H9 (cell line): ENCODE data around the gene SDHB. TPM values are rescaled to one million over a fixed set of nuclear protein-coding genes. Genes with fewer than 3 reads are reported as not detected.
A peak's percentile ranks its signal among the peaks of the same experiment; 100 is the strongest.

Source experiments
- DNase-seq: peaks from one replicate; pipeline ENCODE4 v3.0.0-alpha.2; 2017
- H2AFZ ChIP-seq: one replicate; pipeline ENCODE4 v1.6.1; 2013; ENCODE audit warnings: mild to moderate bottlenecking, low read length, control low read depth, moderate library complexity
- H2AK5ac ChIP-seq: 2 replicates; pipeline ENCODE4 v1.6.1; 2013; ENCODE audit warnings: low read length, control low read depth, mixed read lengths; ENCODE audit not compliant: insufficient read length
- H2BK120ac ChIP-seq: one replicate; pipeline ENCODE4 v1.6.1; 2013; ENCODE audit warnings: low read depth, mild to moderate bottlenecking, low read length, control low read depth, inconsistent platforms; ENCODE audit not compliant: poor library complexity, severe bottlenecking
- H2BK12ac ChIP-seq: 2 replicates; pipeline ENCODE4 v1.6.1; 2013; ENCODE audit warnings: low read length, control low read depth, mixed read lengths, low read depth; ENCODE audit not compliant: insufficient read length
- H2BK15ac ChIP-seq: 2 replicates; pipeline ENCODE4 v1.6.1; 2013; ENCODE audit warnings: low read depth, low read length, control low read depth
- H2BK20ac ChIP-seq: one replicate; pipeline ENCODE4 v1.6.1; 2013; ENCODE audit warnings: low read depth, mild to moderate bottlenecking, low read length, control low read depth, inconsistent platforms; ENCODE audit not compliant: poor library complexity, severe bottlenecking
- H2BK5ac ChIP-seq: 2 replicates; pipeline ENCODE4 v1.6.1; 2013; ENCODE audit warnings: low read length, control low read depth, mixed read lengths; ENCODE audit not compliant: insufficient read length
- H3K14ac ChIP-seq: 2 replicates; pipeline ENCODE4 v1.6.1; 2013; ENCODE audit warnings: low read length, control low read depth; ENCODE audit not compliant: insufficient read depth
- H3K18ac ChIP-seq: 2 replicates; pipeline ENCODE4 v1.6.1; 2013; ENCODE audit warnings: low read depth, mild to moderate bottlenecking, mixed read lengths, low read length, control low read depth; ENCODE audit not compliant: insufficient read length
- H3K23ac ChIP-seq: 2 replicates; pipeline ENCODE4 v1.6.1; 2013; ENCODE audit warnings: low read length, control low read depth, mixed read lengths, low read depth; ENCODE audit not compliant: insufficient read length
- H3K23me2 ChIP-seq: 2 replicates; pipeline ENCODE4 v1.6.1; 2013; ENCODE audit warnings: low read depth, mild to moderate bottlenecking, mixed read lengths, low read length, control low read depth; ENCODE audit not compliant: insufficient read length, poor library complexity, severe bottlenecking
- H3K27ac ChIP-seq: 2 replicates; pipeline ENCODE4 v1.5.1; 2013; ENCODE audit warnings: low read length, control low read depth, mixed read lengths, low read depth; ENCODE audit not compliant: insufficient read length
- H3K27me3 ChIP-seq: 2 replicates; pipeline ENCODE4 v1.6.1; 2013; ENCODE audit warnings: low read length, control low read depth, inconsistent platforms; ENCODE audit not compliant: insufficient read depth
- H3K4ac ChIP-seq: 2 replicates; pipeline ENCODE4 v1.6.1; 2013; ENCODE audit warnings: low read depth, mild to moderate bottlenecking, control low read depth, inconsistent platforms, low read length, moderate library complexity
- H3K4me1 ChIP-seq: 2 replicates; pipeline ENCODE4 v1.6.1; 2013; ENCODE audit warnings: low read length, control low read depth, inconsistent platforms; ENCODE audit not compliant: insufficient read depth
- H3K4me2 ChIP-seq: 2 replicates; pipeline ENCODE4 v1.6.1; 2013; ENCODE audit warnings: low read length, control low read depth, mixed read lengths; ENCODE audit not compliant: insufficient read length, insufficient read depth
- H3K56ac ChIP-seq: 2 replicates; pipeline ENCODE4 v1.6.1; 2013; ENCODE audit warnings: low read depth, mild to moderate bottlenecking, mixed read lengths, low read length, control low read depth; ENCODE audit not compliant: insufficient read length
- H3K79me1 ChIP-seq: 2 replicates; pipeline ENCODE4 v1.6.1; 2013; ENCODE audit warnings: low read depth, mild to moderate bottlenecking, moderate library complexity, low read length, control low read depth, inconsistent platforms; ENCODE audit not compliant: insufficient read depth, poor library complexity, severe bottlenecking
- H3K79me2 ChIP-seq: 2 replicates; pipeline ENCODE4 v1.6.1; 2013; ENCODE audit warnings: low read length, control low read depth, inconsistent platforms; ENCODE audit not compliant: insufficient read depth
- H3K9ac ChIP-seq: 2 replicates; pipeline ENCODE4 v1.6.1; 2013; ENCODE audit warnings: low read length, control low read depth, mixed read lengths; ENCODE audit not compliant: insufficient read length; ENCODE audit errors: extremely low read depth
- H3K9me3 ChIP-seq: one replicate; pipeline ENCODE4 v1.6.1; 2013; ENCODE audit warnings: low read depth, low read length, inconsistent platforms; ENCODE audit not compliant: control insufficient read depth
- H3T11ph ChIP-seq: one replicate; pipeline ENCODE4 v1.6.1; 2013; ENCODE audit warnings: mild to moderate bottlenecking, low read length, control low read depth, inconsistent platforms
- H4K20me1 ChIP-seq: one replicate; pipeline ENCODE4 v1.6.1; 2013; ENCODE audit not compliant: control insufficient read depth, insufficient read length, insufficient read depth
- H4K5ac ChIP-seq: 2 replicates; pipeline ENCODE4 v1.6.1; 2013; ENCODE audit warnings: low read depth, mild to moderate bottlenecking, mixed read lengths, low read length, control low read depth; ENCODE audit not compliant: insufficient read length
- H4K8ac ChIP-seq: replicated peaks from 2 replicates; pipeline ENCODE4 v1.6.1; 2013; ENCODE audit warnings: low read length, control low read depth, mixed read lengths, low read depth; ENCODE audit not compliant: insufficient read length
- H4K91ac ChIP-seq: 2 replicates; pipeline ENCODE4 v1.6.1; 2013; ENCODE audit warnings: low read depth, mild to moderate bottlenecking, moderate library complexity, mixed read lengths, low read length, control low read depth; ENCODE audit not compliant: insufficient read length
- H3K27ac Mint-ChIP-seq, 3 experiments: 2 replicates in 2 of 3; 3 replicates in 1 of 3; pipeline ENCODE4 v1.8.0; 2020 to 2021; ENCODE audit warnings: mixed read lengths in 3 of 3, mild to moderate bottlenecking in 1 of 3, moderate library complexity in 1 of 3
- H3K27me3 Mint-ChIP-seq: 2 replicates; pipeline ENCODE4 v1.8.0; 2021; ENCODE audit warnings: low read depth, mild to moderate bottlenecking, moderate library complexity, mixed read lengths
- H3K36me3 Mint-ChIP-seq, 3 experiments: 2 replicates in 2 of 3; 3 replicates in 1 of 3; pipeline ENCODE4 v1.8.0; 2020 to 2021; ENCODE audit warnings: low read depth in 3 of 3, mixed read lengths in 3 of 3; ENCODE audit not compliant: insufficient read depth in 1 of 3
- H3K4me1 Mint-ChIP-seq, 2 experiments: 2 replicates each; pipeline ENCODE4 v1.8.0; 2020; ENCODE audit warnings: mixed read lengths in 2 of 2
- H3K4me3 Mint-ChIP-seq, 2 experiments: 2 replicates in 1 of 2; 3 replicates in 1 of 2; pipeline ENCODE4 v1.8.0; 2020 to 2021; ENCODE audit warnings: mild to moderate bottlenecking in 2 of 2, mixed read lengths in 2 of 2, moderate library complexity in 1 of 2
- H3K9me3 Mint-ChIP-seq, 2 experiments: 2 replicates in 1 of 2; 3 replicates in 1 of 2; pipeline ENCODE4 v1.8.0; 2020; ENCODE audit warnings: mild to moderate bottlenecking in 2 of 2, mixed read lengths in 2 of 2, moderate library complexity in 1 of 2
- CTCF ChIP-seq: fragments of 200-600 bp; sonication (generic); conservative IDR thresholded peaks from 3 replicates; pipeline ENCODE4 v1.8.0; 2021; ENCODE audit warnings: antibody characterized with exemption, mild to moderate bottlenecking
- WGBS: extraction: QIAGEN DNeasy Blood & Tissue Kit; methylation state at CpG from one replicate; pipeline ENCODE4 v1.1.7; 2013; ENCODE audit warnings: missing lambda C conversion rate, low lambda C conversion rate, mixed read lengths; ENCODE audit not compliant: insufficient read length; ENCODE audit errors: extremely low coverage; 5-methylcytosine and 5-hydroxymethylcytosine counted together
- total RNA-seq: library from RNA; stranded (reverse); gene quantifications from 2 replicates; pipeline ENCODE4 v1.2.1, GENCODE V29; 2021

SDHB gene
- total RNA-seq, 1 experiment from 2014 or later, result 77.5 TPM

- Mint-ChIP-seq H3K4me3 (no peak overlapping the region), H3K4me1 (peaks cover 1 to 4% of the 10 kb centered on the region in 2 experiments; a peak in 2 of 4 replicates), H3K36me3 (peaks cover 11 to 60% (median 43%) of the 10 kb centered on the region in 3 experiments; a peak in 6 of 7 replicates), H3K9me3 (no peaks in the 10 kb centered on the region), H3K27me3 (no peaks in the 10 kb centered on the region), H3K27ac (peak overlapping the region in 1 of 3 experiments; percentile 6; a peak in 2 of 7 replicates)
- Histone ChIP-seq H4K91ac (no peak overlapping the region), H3K9me3 (no peaks in the 10 kb centered on the region), H2AK5ac (no peak overlapping the region), H4K8ac (no peak overlapping the region), H3K18ac (no peak overlapping the region), H3K4ac (no peak overlapping the region), H3K4me2 (no peak overlapping the region), H2BK20ac (no peak overlapping the region), H3K79me2 (no peaks in the 10 kb centered on the region), H4K20me1 (no peaks in the 10 kb centered on the region), H3K27ac (no peak overlapping the region), H3K27me3 (no peaks in the 10 kb centered on the region), H3K23me2 (no peaks in the 10 kb centered on the region), H2BK120ac (no peak overlapping the region), H2BK12ac (no peak overlapping the region), H3K23ac (no peak overlapping the region), H2BK15ac (no peak overlapping the region), H4K5ac (no peak overlapping the region), H3K4me1 (no peaks in the 10 kb centered on the region), H3K79me1 (no peaks in the 10 kb centered on the region), H3K14ac (no peak overlapping the region), H3K56ac (no peak overlapping the region), H3K9ac (no peak overlapping the region), H2BK5ac (no peak overlapping the region), H2AFZ (no peak overlapping the region), H3T11ph (no peak overlapping the region)
- DNase-seq, result no peak
- TF ChIP-seq CTCF, result no peak
- WGBS, result no CpG with 5 or more reads among the region's 1 CpG
Observed at GRCh38 chr1:17040135-17040534, 13.7 kb downstream of the SDHB start.
